ENCODE data around the gene PVALB. TPM values are rescaled to one million over a fixed set of nuclear protein-coding genes. Genes with fewer than 3 reads are reported as not detected.

PVALB gene
- total and polyA plus RNA-seq, 2 of the 4 experiments (the other 2 are of a cell fraction), result not detected

- ATAC-seq (ENCODE audit: low read depth), result no peak
- in situ Hi-C loops (cut with MboI; ENCODE audit: low sequenced_read_pairs) (no loop called here), intact Hi-C loops (cut with micrococcal nuclease) (no loop called here)
Observed at GRCh38 chr22:36796552-36797175, 20.2 kb downstream of the PVALB start.

More at GRCh38 chr22:36796552-36797175, 20.2 kb downstream of the PVALB start:
- Histone ChIP-seq H3K23ac (ENCODE audit: low read depth, low read length) (no peak overlapping the region), H4K8ac (ENCODE audit: low read depth in 2 of 2, low read length in 2 of 2) (no peak overlapping the region), H3K9ac (ENCODE audit: low read depth, low read length) (no peak overlapping the region), H3K4me3 (ENCODE audit: insufficient read depth, low read depth, low read length) (no peak overlapping the region), H2AK5ac (ENCODE audit: low read depth, low read length) (no peak overlapping the region), H3K9me3 (ENCODE audit: control insufficient read depth, insufficient read depth, low read length) (no peaks in the 10 kb centered on the region), H2BK5ac (ENCODE audit: low read depth, low read length, poor library complexity, severe bottlenecking) (no peak overlapping the region), H3K27ac (ENCODE audit: insufficient read depth, low read length) (no peak overlapping the region), H4K5ac (ENCODE audit: low read depth, low read length) (no peak overlapping the region), H2BK20ac (ENCODE audit: low read depth, low read length) (no peak overlapping the region), H2BK120ac (ENCODE audit: low read depth, low read length) (no peak overlapping the region), H3K4me2 (ENCODE audit: low read depth, low read length) (no peak overlapping the region), H2AK9ac (replicated peaks; ENCODE audit: low read depth, low read length, poor library complexity) (no peak overlapping the region), H2AFZ (replicated peaks; ENCODE audit: low read length, poor library complexity) (no peak overlapping the region), H3K9me1 (ENCODE audit: insufficient read depth, low read length) (no peaks in the 10 kb centered on the region), H3K14ac (replicated peaks; ENCODE audit: low read depth, low read length) (no peak overlapping the region), H3K79me1 (ENCODE audit: low read depth in 1 of 2, low read length in 2 of 2) (no peaks in the 10 kb centered on the region), H3K36me3 (ENCODE audit: control insufficient read depth, insufficient read depth, low read length) (no peaks in the 10 kb centered on the region), H2BK15ac (ENCODE audit: low read depth, low read length) (no peak overlapping the region), H3K27me3 (ENCODE audit: control insufficient read depth, insufficient read depth, low read length) (peaks cover 55% of the 10 kb centered on the region), H4K91ac (ENCODE audit: insufficient read depth, low read depth, low read length) (no peak overlapping the region), H4K20me1 (ENCODE audit: insufficient read depth, low read length) (no peaks in the 10 kb centered on the region), H3K4ac (ENCODE audit: low read depth, low read length) (no peak overlapping the region), H3K56ac (ENCODE audit: extremely low read depth, insufficient read depth, low read length) (no peak overlapping the region), H3K18ac (ENCODE audit: low read depth, low read length) (no peak overlapping the region), H3K4me1 (ENCODE audit: control insufficient read depth, insufficient read depth, low read length) (no peaks in the 10 kb centered on the region)
- CTCF ChIA-PET, result interaction anchor here (1.6 kb wide), 1 partner anchor 20 kb away, joined by 3 read pairs; the partner anchor contains the start of gene IFT27
- no TSS peak for BruUV-seq (replicated peaks)
- DNase-seq, result no peak
- dilution Hi-C loops (cut with HindIII; ENCODE audit: low sequenced_read_pairs, unreplicated experiment), result no loop called here
- TF ChIP-seq RAD21 (IDR thresholded peaks at IDR 0.05; ENCODE audit: low read length) (no peak), ELK1 (IDR thresholded peaks at IDR 0.05; ENCODE audit: borderline replicate concordance, low read depth, low read length) (no peak), BHLHE40 (IDR thresholded peaks at IDR 0.05; ENCODE audit: low read depth, low read length) (no peak), FOS (IDR thresholded peaks at IDR 0.05; ENCODE audit: low read depth, low read length) (no peak), MXI1 (IDR thresholded peaks at IDR 0.05; ENCODE audit: borderline replicate concordance, low read depth, low read length) (no peak), MAZ (IDR thresholded peaks at IDR 0.05; ENCODE audit: borderline replicate concordance, low read depth, low read length) (no peak), CHD1 (IDR thresholded peaks at IDR 0.05; ENCODE audit: low read depth, low read length) (no peak), POLR2A (IDR thresholded peaks at IDR 0.05; ENCODE audit: low read depth, low read length) (no peak), NFE2L2 (IDR thresholded peaks at IDR 0.05; ENCODE audit: low read depth, low read length) (no peak), SMC3 (IDR thresholded peaks at IDR 0.05; ENCODE audit: low read depth, low read length) (no peak)
- TF ChIP-seq, protein P1, sequence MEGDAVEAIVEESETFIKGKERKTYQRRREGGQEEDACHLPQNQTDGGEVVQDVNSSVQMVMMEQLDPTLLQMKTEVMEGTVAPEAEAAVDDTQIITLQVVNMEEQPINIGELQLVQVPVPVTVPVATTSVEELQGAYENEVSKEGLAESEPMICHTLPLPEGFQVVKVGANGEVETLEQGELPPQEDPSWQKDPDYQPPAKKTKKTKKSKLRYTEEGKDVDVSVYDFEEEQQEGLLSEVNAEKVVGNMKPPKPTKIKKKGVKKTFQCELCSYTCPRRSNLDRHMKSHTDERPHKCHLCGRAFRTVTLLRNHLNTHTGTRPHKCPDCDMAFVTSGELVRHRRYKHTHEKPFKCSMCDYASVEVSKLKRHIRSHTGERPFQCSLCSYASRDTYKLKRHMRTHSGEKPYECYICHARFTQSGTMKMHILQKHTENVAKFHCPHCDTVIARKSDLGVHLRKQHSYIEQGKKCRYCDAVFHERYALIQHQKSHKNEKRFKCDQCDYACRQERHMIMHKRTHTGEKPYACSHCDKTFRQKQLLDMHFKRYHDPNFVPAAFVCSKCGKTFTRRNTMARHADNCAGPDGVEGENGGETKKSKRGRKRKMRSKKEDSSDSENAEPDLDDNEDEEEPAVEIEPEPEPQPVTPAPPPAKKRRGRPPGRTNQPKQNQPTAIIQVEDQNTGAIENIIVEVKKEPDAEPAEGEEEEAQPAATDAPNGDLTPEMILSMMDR (conservative IDR thresholded peaks at IDR 0.05; ENCODE audit: low read depth, low read length), result no peak
- POLR2A ChIA-PET (ENCODE audit: unreplicated experiment), result no interaction called here
- 11% methylated on average over 3 of the region's 7 CpGs; no CpG with 5 or more reads in 1 of the 2 experiments for WGBS, 2 experiments (ENCODE audit: extremely low coverage in 2 of 2, insufficient read length in 1 of 2)
